ENCODE measurements around the gene CBFA2T3.

The CBFA2T3 gene

GRCh38 chr16:88940862-88941817 is 35.9 kb downstream of the CBFA2T3 start:
- no peak for DNase-seq (ENCODE audit: low read depth in 2 of 3, low spot score in 2 of 3)

GRCh38 chr16:88939972-88940861 is 36.8 kb downstream of the CBFA2T3 start:
- DNase-seq (ENCODE audit: low read depth in 2 of 3, low spot score in 2 of 3), result no peak

- no peak for DNase-seq (ENCODE audit: low read depth in 2 of 3, low spot score in 2 of 3)
Measured at GRCh38 chr16:88939245-88939971, 37.6 kb downstream of the CBFA2T3 start.

GRCh38 chr16:88938777-88939244 is 38.2 kb downstream of the CBFA2T3 start:
- DNase-seq (ENCODE audit: low read depth in 2 of 3, low spot score in 2 of 3), result no peak

- no peak for DNase-seq (ENCODE audit: low read depth in 2 of 3, low spot score in 2 of 3)
Measured at GRCh38 chr16:88938119-88938776, 38.8 kb downstream of the CBFA2T3 start.

GRCh38 chr16:88937206-88937621 is 39.8 kb downstream of the CBFA2T3 start:
- no peak for DNase-seq (ENCODE audit: low read depth in 2 of 3, low spot score in 2 of 3)

- no peak for DNase-seq (ENCODE audit: low read depth in 2 of 3, low spot score in 2 of 3)
Measured at GRCh38 chr16:88936556-88937205, 40.3 kb downstream of the CBFA2T3 start.

- DNase-seq (ENCODE audit: low read depth in 2 of 3, low spot score in 2 of 3), result no peak
Measured at GRCh38 chr16:88936008-88936555, 40.9 kb downstream of the CBFA2T3 start.

GRCh38 chr16:88934066-88934667 is 42.8 kb downstream of the CBFA2T3 start:
- no peak for DNase-seq (ENCODE audit: low read depth in 2 of 3, low spot score in 2 of 3)

- no peak for DNase-seq (ENCODE audit: low read depth in 2 of 3, low spot score in 2 of 3)
Measured at GRCh38 chr16:88932929-88933328, 44.1 kb downstream of the CBFA2T3 start.

GRCh38 chr16:88931936-88932335 is 45.1 kb downstream of the CBFA2T3 start:
- DNase-seq (ENCODE audit: low read depth in 2 of 3, low spot score in 2 of 3), result no peak

GRCh38 chr16:88931373-88931900 is 45.6 kb downstream of the CBFA2T3 start:
- DNase-seq (ENCODE audit: low read depth in 2 of 3, low spot score in 2 of 3), result no peak

- no peak for DNase-seq (ENCODE audit: low read depth in 2 of 3, low spot score in 2 of 3)
Measured at GRCh38 chr16:88930716-88931115, 46.3 kb downstream of the CBFA2T3 start.

- DNase-seq (ENCODE audit: low read depth in 2 of 3, low spot score in 2 of 3), result no peak
Measured at GRCh38 chr16:88929091-88929445, 47.9 kb downstream of the CBFA2T3 start.

GRCh38 chr16:88928405-88929090 is 48.5 kb downstream of the CBFA2T3 start:
- DNase-seq (ENCODE audit: low read depth in 2 of 3, low spot score in 2 of 3), result no peak

- no peak for DNase-seq (ENCODE audit: low read depth in 2 of 3, low spot score in 2 of 3)
Measured at GRCh38 chr16:88927661-88928060, 49.3 kb downstream of the CBFA2T3 start.

- no peak for DNase-seq (ENCODE audit: low read depth in 2 of 3, low spot score in 2 of 3)
Measured at GRCh38 chr16:88927010-88927409, 50.0 kb downstream of the CBFA2T3 start.

- DNase-seq (ENCODE audit: low read depth in 2 of 3, low spot score in 2 of 3), result no peak
Measured at GRCh38 chr16:88926374-88926990, 50.5 kb downstream of the CBFA2T3 start.
